HK-2 (cell line): ENCODE data around the gene TACC3.

ENCODE experiments used
- DNase-seq: peaks from one replicate; pipeline ENCODE4 v3.0.0-alpha.2; 2018; ENCODE audit not compliant: unreplicated experiment

The TACC3 gene

DNA sequence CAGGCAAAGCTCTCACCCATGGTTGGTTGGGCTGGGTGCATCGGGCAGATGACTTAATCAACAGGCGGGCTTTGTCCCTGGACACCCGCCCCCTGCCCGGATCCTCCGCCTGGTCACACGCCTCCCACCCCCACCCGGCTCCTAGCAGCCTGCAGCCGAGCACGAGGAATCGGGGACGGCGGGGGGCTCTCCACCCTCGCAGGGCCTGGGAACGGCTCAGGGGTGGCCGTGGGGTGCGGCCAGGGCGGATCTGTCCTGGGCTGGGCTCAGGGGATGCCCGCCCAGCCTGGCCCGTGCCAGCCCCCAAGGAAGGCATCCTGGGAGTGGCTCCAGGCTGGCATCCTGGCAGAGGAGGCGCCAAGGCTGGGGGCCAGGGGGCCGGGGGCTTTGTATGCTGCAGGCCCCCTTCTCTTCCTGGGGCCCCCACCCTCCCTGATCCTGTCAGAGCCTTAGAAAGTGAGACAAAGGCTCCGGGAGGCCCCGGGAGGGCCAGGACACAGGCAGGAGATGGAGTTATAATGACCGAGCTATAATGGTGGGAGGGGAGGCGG is 39.3 kb downstream of the TACC3 start:
- no peak for DNase-seq

DNA sequence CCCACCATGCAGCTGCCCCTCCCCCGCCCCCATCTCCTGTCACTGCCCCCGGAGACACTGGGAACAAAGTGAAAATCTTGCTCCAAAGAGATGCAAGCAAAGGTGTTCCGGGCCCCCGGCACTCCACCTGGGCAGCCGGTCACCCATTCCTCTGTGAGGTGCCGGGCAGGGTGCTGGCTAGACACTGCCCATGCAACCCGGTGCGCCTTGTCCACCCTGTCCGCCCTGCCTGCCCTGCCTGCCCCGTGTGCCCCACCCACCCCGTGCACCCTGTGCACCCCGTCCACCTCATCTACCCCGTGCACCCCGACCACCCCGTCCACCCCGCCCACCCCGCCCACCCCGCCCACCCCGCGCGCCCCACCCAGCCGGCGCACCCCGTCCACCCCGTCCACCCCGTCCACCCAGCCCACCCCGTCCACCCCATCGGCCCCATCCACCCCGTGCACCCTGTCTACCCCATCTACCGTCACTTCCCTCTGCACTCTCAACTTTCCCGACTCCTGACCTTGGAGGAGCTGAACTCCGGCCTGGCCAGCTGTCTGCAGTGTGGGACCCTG is 39.9 kb downstream of the TACC3 start:
- no peak for DNase-seq

GRCh38 chr4:1762264-1763010 is 41.1 kb downstream of the TACC3 start:
- DNase-seq: no peak

DNA sequence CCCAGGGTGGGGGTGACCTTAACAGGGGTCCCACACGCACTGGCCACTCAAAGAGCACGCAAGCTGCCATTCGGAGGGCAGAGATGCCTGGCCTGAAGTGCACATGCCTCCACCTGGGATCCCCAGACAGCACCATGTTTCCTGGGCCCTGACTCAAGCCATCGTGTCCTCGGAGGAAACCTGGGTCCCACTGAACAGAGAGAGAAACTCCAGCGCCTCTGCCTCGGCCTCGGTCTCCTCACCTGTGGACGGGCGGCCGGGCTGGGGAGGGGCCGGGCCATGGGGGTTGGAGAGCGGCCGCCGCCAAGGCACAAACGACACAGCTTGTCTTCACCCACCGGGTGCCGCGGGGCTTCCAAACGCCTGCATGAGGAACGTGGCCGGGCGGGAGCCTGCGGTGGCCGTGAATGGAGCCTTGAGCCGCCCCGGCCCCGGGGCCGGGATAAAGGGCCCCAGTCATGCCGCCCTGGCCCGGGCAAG is 41.8 kb downstream of the TACC3 start:
- no peak for DNase-seq

DNA sequence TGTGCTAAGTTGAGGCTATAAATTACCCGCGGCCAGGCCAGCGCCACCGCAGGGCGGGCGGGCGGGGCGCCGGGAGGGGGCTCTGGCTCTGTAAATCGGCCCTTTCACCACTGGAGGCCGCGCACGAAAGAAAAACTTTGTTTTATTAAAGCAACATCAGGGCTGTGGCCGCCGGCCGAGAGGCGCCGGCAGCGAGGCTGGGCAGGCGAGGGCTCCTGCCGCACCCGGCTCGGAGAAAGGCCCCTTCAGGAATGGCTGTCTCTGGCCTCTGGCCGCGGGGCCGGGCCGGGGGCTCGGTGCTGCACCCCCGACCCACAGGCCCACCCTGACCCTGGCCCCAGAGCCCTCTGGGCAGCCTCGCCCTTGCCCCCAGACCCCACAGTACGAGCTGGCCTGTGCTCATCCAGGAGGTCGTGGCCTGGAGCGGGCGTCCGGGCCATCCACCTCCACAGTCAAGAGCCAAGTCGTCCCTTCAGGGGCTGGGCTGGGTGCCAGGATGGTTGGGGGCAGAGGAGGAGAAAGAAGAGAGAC is 42.3 kb downstream of the TACC3 start:
- DNase-seq: no peak

- DNase-seq: no peak
Observed at GRCh38 chr4:1764670-1765069, 43.3 kb downstream of the TACC3 start.

DNA sequence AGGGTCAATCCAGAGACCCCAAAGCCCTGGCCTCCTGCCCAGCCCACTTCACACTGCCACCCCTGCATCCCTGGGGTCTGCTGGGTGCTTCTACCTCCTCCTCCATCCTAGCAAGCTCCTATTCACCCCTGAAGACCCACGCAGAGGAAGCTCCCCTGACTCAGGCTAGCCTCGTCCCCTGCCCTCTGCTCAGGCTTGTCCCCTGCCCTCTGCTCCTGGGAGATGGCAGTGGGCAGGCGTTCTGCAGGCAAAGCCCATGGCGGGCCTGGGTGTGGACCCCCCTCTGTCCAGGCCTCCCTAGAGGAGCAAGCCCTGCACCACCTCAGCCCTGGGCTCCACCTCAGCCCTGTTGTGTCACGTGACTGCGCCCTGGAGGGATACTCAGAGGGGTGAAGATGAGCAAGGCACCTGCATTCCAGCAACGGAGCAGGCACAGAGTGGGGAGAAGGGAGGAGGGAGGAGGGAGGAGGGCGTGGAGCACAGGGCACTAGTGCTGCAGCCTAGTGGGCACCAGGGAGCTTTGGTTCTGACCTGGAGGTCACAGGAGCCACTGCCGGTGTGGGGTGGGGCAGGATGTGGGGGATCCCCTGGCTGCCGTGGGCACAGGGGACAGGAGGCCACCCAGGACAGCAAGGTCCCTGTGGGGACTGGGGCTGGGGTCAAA is 44.2 kb downstream of the TACC3 start:
- no peak for DNase-seq

DNA sequence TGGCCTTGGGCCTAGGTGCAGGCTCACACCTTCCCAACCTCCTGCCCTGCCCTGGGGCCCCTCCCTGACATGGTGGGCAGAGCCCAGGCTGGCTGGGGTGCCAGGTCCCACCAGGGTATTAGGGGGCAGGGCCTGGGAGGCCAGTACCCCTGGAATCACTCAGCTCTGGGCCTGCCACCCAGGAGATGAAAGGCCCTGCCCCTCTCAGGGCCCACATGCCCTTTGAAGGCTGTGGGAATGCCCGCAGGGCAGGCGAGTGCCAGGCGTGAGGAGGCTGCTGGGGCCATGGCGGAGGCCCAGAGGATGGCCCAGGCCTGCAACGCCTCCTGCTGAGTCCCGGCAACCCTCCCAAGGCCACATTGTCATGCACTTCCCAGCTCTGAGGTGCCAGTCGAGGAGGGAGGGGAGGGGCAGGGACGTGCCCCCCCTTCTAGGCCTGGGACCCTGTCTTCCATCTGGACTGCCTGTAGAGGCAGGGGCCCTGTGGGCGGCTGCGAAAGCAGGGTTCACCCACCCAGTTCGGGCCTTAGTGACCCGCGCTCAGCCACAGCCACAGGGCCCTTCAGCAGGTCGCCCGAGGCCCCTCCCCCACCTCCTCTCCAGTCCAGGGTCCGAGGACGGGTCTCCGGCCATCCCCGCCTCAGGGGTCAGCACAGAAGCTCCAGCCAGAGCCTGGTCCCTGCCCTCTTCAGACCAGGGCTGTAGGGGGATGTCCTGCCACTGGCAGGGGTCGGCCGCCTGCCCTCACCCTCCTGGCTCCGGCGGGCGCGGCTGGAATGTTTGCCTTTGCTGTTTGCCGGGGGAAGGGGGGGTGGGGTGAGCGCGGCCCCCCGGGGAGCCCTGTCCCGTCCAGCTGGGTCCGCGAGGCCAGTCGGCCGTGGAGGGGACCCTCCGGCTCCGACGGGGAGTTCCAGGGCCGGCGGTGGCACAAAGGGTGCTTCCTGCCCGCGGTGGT is 45.1 kb downstream of the TACC3 start:
- DNase-seq: no peak

GRCh38 chr4:1767061-1767769 is 45.9 kb downstream of the TACC3 start:
- DNase-seq: no peak

DNA sequence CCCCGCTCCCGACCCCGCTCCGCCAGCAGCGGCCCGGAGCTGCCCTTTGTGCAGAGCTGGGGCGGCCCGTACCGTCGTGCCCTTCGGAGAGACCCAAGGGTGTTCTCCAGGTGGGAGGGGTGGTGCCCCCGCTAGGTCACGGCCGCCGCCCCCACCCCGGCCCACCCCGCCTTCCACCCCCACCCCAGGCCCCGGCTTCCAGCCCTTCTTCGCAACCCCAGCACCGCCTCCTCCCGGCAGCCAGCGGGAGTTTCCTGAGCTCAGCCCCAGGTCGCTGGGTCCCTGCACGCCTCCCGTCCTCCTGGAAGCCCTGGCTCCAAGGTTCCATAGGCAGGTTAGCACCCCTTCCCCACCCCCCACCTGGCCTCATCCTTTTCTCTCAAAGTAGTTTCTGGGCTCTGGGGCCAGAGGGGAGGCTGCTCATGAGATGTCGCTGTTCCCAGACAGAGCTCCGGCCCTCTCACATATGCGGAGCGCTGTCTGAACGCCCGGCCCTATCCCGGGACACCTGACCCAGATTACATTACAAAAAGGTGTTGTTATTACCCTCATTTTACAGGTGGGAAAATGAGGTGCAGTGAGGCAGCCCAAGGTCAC is 46.5 kb downstream of the TACC3 start:
- DNase-seq: peak; percentile 68

DNA sequence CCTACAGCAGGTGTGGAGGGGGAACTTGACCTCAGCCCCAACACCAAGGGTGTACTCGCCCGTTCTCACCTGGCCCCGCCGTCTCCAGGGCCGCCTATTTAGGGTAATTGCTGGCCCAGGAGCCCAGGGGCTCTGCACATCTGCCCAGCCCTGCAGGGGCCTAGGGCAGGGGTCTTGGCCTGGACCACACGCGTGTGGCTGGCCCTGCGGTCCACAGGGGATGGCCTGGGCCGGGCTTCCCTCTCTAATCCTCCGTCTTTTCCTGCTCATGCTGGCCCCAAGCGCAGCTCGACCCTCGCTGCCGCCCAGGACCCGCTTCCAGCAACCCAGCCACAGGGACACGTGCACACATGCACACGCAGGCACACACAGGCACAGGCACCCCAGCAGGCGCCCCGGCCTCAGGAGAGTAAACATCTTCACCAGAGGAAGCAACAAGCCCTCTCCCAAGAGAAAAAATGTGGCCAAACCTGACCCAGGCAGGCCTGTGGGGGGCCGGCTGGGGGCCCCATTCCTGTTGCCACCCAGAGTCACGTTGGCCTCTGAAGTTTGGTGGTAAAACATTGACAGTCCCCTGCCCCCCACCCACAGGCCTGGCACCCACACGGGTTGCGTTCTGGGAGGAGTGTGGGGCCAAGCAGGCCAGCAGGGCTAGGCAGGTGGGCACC is 47.2 kb downstream of the TACC3 start:
- no peak for DNase-seq

- no peak for DNase-seq
Observed at GRCh38 chr4:1769692-1770091, 48.4 kb downstream of the TACC3 start.

DNA sequence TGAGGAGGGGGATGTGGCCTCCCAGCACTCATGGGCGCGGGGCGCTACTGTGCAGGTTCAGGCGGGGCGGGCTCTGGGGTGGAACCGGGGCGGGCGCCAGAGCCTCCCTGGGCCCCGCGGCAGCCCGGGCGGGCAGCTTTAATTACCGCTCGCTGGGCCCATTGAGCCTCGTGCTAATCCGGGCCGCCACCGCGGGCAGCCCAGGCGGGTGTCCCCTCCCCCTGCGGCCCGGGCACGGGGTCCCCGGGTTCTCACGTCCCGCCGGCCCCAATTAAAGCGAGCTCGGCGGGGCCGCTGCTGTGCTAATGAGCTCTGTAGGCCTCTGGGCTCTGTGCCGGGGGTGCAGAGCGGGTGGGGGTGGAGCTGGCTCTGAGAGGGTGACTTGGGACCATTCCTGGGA is 48.9 kb downstream of the TACC3 start:
- no peak for DNase-seq

DNA sequence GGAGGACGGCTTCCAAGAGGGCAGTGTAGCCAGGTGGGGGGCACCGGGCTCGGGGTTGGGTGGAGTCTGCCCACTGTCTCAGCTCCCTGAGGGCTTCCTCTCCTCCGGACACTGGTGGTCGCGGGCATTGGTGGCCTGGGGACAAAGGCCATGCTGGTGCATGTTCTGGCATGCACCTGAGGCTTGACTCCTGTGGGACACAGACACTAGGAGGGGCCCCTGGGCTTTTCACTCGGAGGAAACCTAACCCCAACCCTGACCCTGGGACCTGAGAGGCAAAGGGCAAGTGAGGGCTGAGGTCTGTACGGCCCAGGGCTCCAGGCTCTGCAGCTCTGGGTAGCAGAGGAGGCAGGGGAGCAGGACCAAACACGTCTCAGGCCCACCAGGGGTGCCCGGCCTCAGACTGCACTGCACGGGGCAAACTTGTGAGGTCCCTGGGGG is 49.5 kb downstream of the TACC3 start:
- DNase-seq: no peak

DNA sequence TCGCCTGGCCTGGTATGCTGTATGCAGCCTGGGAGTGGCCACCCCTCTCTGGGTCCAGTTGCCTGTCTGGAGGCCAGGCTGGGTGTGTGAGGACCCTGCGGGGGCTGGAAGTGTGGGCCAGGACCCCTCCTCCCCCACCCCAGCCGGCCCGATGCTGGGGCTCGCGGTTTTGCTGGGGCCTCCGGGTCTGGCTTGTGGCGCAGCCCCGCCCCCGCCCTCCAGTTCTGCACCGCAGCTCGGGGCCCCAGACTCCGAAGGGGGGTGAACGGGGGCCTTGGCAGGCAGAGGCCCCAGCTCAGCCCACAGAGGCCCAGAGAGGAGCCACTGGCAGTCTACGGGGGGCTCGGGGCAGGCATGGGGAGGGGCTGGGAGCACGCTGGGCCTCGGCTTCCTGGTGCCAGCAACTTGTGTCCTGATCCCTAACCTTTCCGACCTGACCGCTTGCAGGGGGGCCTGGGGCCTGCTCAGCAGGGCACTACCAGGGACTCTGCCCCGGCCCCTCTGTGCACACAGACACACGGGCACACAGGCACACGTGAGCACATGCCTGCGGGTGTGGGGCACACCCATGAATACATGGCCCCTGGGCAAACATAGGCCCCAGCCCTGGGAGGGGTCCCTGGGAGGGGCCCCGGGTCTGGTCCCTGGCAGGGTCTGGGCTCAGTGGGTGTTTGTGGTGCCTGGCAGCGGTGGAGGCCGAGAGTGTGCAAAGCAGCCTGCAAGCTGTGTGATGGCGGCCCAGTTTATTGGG is 50.4 kb downstream of the TACC3 start:
- no peak for DNase-seq

GRCh38 chr4:1772853-1773538 is 51.7 kb downstream of the TACC3 start:
- DNase-seq: no peak

DNA sequence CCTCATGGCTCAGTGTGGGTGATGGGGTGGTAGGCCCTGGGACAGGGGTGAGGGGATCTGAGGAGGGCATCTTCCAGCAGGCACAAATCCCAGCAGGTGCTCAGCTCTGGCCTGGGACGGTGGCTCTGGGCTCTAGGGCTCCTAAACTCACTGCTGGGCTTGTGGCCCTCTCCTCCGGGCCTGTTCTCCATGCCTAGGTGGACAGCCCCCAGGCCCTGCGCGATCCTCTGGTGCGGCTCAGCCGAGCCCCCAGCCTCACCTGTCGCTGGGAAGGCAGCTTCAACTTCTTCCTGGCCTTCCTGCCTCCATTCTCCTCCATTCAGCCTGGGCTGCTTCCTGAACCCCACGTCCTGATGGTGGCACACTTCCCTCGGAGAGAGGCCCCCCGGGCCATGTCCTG is 52.4 kb downstream of the TACC3 start:
- DNase-seq: no peak

- DNase-seq: no peak
Observed at GRCh38 chr4:1775731-1776500, 54.6 kb downstream of the TACC3 start.
